Panc1 (cell line): Measurements from ENCODE around the gene CLDN22. TPM values are rescaled to one million over a fixed set of nuclear protein-coding genes. Genes with fewer than 3 reads are reported as not detected.

ENCODE experiments used
- ATAC-seq: fragments of 200-7000 bp; cut with Tn5 transposase; 2 replicates; pipeline ENCODE4 v1.9.1; 2020; ENCODE audit warnings: mild to moderate bottlenecking, moderate library complexity
- BruUV-seq: library from RNA; stranded (reverse); fragments of 400-500 nt; replicated peaks from 2 replicates; lab custom pipeline; 2021; lab: Mats Ljungman, UMichigan
- CTCF ChIA-PET: fragments of 300-600 bp; sonication (Branson Sonifier 250); formaldehyde crosslinking; loops from one replicate; lab custom pipeline; 2022; ENCODE audit warnings: antibody characterized with exemption; lab: Charles Lee
- POLR2A ChIA-PET: fragments of 300-600 bp; sonication (Branson Sonifier 250); formaldehyde crosslinking; loops from one replicate; lab custom pipeline; 2022; ENCODE audit warnings: antibody characterized with exemption; lab: Charles Lee
- DNase-seq: peaks from one replicate; pipeline ENCODE4 v3.0.0-alpha.2; 2010; ENCODE audit warnings: low read depth, low spot score
- H3K27ac ChIP-seq: 2 replicates; pipeline ENCODE4 v1.5.1; 2011; ENCODE audit warnings: mild to moderate bottlenecking, low read length, inconsistent platforms
- H3K27me3 ChIP-seq: fragments of 200-500 bp; sonication (Bioruptor generic); 2 replicates; pipeline ENCODE4 v1.6.0; 2014; ENCODE audit warnings: low read length, inconsistent platforms; ENCODE audit not compliant: control insufficient read depth, insufficient read depth
- H3K36me3 ChIP-seq: fragments of 200-500 bp; sonication (Bioruptor generic); 2 replicates; pipeline ENCODE4 v1.5.1; 2014; ENCODE audit warnings: inconsistent platforms, mild to moderate bottlenecking, low read length, moderate library complexity; ENCODE audit not compliant: control insufficient read depth, insufficient read depth
- H3K4me1 ChIP-seq: 2 replicates; pipeline ENCODE4 v1.5.1; 2011; ENCODE audit warnings: inconsistent platforms, mild to moderate bottlenecking, low read length, moderate library complexity; ENCODE audit not compliant: control insufficient read depth, insufficient read depth
- H3K4me3 ChIP-seq, 2 experiments: 2 replicates each; pipeline ENCODE4 v1.5.1; 2011 to 2012; ENCODE audit warnings: low read depth in 2 of 2, low read length in 2 of 2, mild to moderate bottlenecking in 2 of 2, inconsistent platforms in 1 of 2, moderate library complexity in 1 of 2
- H3K9me3 ChIP-seq: fragments of 200-500 bp; sonication (Bioruptor generic); 2 replicates; pipeline ENCODE4 v1.5.1; 2014; ENCODE audit warnings: low read depth, mild to moderate bottlenecking, inconsistent platforms, low read length, moderate library complexity; ENCODE audit not compliant: control insufficient read depth, insufficient read depth
- POLR2AphosphoS5 ChIP-seq: IDR thresholded peaks from 2 replicates; pipeline ENCODE4 v1.6.1; 2012; ENCODE audit warnings: mild to moderate bottlenecking, low read depth, low read length, moderate library complexity
- SIN3A ChIP-seq: IDR thresholded peaks from 2 replicates; pipeline ENCODE4 v1.6.1; 2012; ENCODE audit warnings: low read depth, mild to moderate bottlenecking, low read length, moderate library complexity, borderline replicate concordance; ENCODE audit not compliant: insufficient read depth
- TCF7L2 ChIP-seq: IDR thresholded peaks from 2 replicates; pipeline ENCODE4 v1.6.1; 2011; ENCODE audit warnings: mild to moderate bottlenecking, low read depth, low read length, inconsistent platforms
- in situ Hi-C: cut with HindIII; loops from 2 replicates; pipeline ENCODE4 v1.10.0; 2016; ENCODE audit warnings: low sequenced_read_pairs, low pct_unique_long_range_greater_than_20kb
- intact Hi-C: fragments of 100-400 bp; cut with micrococcal nuclease; formaldehyde crosslinking; loops from one replicate; pipeline ENCODE4 v1.10.0; 2022; ENCODE audit not compliant: unreplicated experiment
- total RNA-seq: library from RNA; stranded (reverse); gene quantifications from one replicate; pipeline ENCODE4 v1.2.1, GENCODE V29; 2021; ENCODE audit not compliant: unreplicated experiment
- TF ChIP-seq, protein P1 (sequence below): fragments of 450-650 bp; IDR thresholded peaks from 2 replicates; pipeline ENCODE4 v1.5.1; 2017; ENCODE audit warnings: mild to moderate bottlenecking
- TF ChIP-seq, protein P2 (sequence below), 2 experiments: IDR thresholded peaks; 2 replicates each; pipeline ENCODE4 v1.6.1; 2011 to 2012; ENCODE audit warnings: low read depth in 2 of 2, control low read depth in 1 of 2, low read length in 1 of 2, mild to moderate bottlenecking in 1 of 2, moderate library complexity in 1 of 2; ENCODE audit not compliant: insufficient read depth in 1 of 2

CLDN22 gene
- total RNA-seq, 1 experiment from 2014 or later, result not detected

- Histone ChIP-seq H3K27me3 (no peaks in the 10 kb centered on the region), H3K4me1 (peaks cover 3% of the 10 kb centered on the region; the same call in 1 of the 2 replicates), H3K36me3 (no peaks in the 10 kb centered on the region), H3K27ac (no peak overlapping the region), H3K9me3 (no peaks in the 10 kb centered on the region), H3K4me3 (no peak overlapping the region)
- DNase-seq, result no peak
- ChIA-PET CTCF (no interaction called here), POLR2A (no interaction called here)
- TF ChIP-seq TCF7L2, result no peak
- no peak for TF ChIP-seq POLR2AphosphoS5
- no peak for TF ChIP-seq SIN3A
- TF ChIP-seq, protein P1, sequence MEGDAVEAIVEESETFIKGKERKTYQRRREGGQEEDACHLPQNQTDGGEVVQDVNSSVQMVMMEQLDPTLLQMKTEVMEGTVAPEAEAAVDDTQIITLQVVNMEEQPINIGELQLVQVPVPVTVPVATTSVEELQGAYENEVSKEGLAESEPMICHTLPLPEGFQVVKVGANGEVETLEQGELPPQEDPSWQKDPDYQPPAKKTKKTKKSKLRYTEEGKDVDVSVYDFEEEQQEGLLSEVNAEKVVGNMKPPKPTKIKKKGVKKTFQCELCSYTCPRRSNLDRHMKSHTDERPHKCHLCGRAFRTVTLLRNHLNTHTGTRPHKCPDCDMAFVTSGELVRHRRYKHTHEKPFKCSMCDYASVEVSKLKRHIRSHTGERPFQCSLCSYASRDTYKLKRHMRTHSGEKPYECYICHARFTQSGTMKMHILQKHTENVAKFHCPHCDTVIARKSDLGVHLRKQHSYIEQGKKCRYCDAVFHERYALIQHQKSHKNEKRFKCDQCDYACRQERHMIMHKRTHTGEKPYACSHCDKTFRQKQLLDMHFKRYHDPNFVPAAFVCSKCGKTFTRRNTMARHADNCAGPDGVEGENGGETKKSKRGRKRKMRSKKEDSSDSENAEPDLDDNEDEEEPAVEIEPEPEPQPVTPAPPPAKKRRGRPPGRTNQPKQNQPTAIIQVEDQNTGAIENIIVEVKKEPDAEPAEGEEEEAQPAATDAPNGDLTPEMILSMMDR, result no peak
- TF ChIP-seq, protein P2, sequence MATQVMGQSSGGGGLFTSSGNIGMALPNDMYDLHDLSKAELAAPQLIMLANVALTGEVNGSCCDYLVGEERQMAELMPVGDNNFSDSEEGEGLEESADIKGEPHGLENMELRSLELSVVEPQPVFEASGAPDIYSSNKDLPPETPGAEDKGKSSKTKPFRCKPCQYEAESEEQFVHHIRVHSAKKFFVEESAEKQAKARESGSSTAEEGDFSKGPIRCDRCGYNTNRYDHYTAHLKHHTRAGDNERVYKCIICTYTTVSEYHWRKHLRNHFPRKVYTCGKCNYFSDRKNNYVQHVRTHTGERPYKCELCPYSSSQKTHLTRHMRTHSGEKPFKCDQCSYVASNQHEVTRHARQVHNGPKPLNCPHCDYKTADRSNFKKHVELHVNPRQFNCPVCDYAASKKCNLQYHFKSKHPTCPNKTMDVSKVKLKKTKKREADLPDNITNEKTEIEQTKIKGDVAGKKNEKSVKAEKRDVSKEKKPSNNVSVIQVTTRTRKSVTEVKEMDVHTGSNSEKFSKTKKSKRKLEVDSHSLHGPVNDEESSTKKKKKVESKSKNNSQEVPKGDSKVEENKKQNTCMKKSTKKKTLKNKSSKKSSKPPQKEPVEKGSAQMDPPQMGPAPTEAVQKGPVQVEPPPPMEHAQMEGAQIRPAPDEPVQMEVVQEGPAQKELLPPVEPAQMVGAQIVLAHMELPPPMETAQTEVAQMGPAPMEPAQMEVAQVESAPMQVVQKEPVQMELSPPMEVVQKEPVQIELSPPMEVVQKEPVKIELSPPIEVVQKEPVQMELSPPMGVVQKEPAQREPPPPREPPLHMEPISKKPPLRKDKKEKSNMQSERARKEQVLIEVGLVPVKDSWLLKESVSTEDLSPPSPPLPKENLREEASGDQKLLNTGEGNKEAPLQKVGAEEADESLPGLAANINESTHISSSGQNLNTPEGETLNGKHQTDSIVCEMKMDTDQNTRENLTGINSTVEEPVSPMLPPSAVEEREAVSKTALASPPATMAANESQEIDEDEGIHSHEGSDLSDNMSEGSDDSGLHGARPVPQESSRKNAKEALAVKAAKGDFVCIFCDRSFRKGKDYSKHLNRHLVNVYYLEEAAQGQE (IDR thresholded peaks at IDR 0.05; ENCODE audit: insufficient read depth in 1 of 2, low read depth in 2 of 2, low read length in 1 of 2), result no peak
- intact Hi-C loops, result no loop called here
- no peak for ATAC-seq
- in situ Hi-C loops, result no loop called here
- no TSS peak for BruUV-seq
These were observed 10.8 kb upstream of the CLDN22 start for GRCh38 chr4:183330841-183331240.

DNA sequence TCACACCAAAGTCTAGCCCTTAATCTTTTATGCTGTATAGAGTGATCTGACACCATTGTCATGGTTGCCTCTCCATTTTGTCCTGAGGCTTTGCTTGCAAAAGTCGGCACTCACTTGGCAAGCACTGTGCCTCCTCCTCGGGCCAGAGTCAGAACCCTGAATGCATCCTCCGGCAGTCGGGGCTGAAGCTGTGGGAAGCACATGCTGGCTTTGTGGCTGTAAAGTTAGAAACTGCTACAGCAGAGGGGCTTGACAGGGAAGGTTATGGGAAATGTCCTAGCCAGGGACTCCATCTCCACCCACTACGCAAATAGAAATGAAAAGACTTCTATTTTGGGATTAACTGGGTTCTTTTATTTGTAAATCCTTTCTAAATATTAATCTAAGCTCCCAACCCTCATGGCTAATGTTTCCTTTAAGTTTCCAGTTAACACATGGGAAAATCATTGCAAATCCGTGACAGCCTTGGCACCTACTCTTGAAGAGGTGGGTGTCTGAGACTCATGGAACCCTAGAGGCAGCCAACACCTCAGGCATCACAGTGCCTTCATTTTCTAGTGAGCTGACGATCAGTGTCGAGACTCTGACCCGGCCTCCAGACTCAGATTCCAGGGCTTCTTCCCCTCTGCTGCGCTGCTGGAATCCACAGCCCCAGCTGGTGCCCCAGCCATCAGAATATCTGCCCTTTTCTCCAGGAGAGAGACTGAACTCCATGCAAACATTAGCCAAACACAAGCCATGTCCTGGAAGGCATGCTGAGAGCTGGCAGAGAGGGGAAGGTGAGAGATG is 10.1 kb upstream of the CLDN22 start:
- Histone ChIP-seq H3K4me3 (no peak overlapping the region), H3K36me3 (no peaks in the 10 kb centered on the region), H3K4me1 (peaks cover 3% of the 10 kb centered on the region; the same call in 1 of the 2 replicates), H3K27me3 (no peaks in the 10 kb centered on the region), H3K9me3 (no peaks in the 10 kb centered on the region), H3K27ac (no peak overlapping the region)
- in situ Hi-C loops (no loop called here), intact Hi-C loops (no loop called here)
- ATAC-seq, result no peak
- POLR2A ChIA-PET, result no interaction called here
- TF ChIP-seq SIN3A (no peak), POLR2AphosphoS5 (no peak), TCF7L2 (no peak)
- TF ChIP-seq, protein P2 (IDR thresholded peaks at IDR 0.05; ENCODE audit: insufficient read depth in 1 of 2, low read depth in 2 of 2, low read length in 1 of 2), result no peak
- TF ChIP-seq, protein P1, result no peak
- no TSS peak for BruUV-seq
- no peak for DNase-seq
- CTCF ChIA-PET, result no interaction called here
